Osteocyte (in vitro differentiated cells): ENCODE data around the gene MANBA. TPM values are rescaled to one million over a fixed set of nuclear protein-coding genes. Genes with fewer than 3 reads are reported as not detected.
"Not testable (repeated sequence)": the region's sequence is repeated elsewhere in the genome, so short reads cannot be mapped to it uniquely, and the experiment has no call there.

Experiments used
- DNase-seq: peaks from one replicate; pipeline ENCODE4 v3.0.0; 2021; ENCODE audit warnings: mixed read lengths; ENCODE audit not compliant: unreplicated experiment; ENCODE audit errors: extremely low spot score
- H3K27ac Mint-ChIP-seq: one replicate; pipeline ENCODE4 v1.8.0; 2021; ENCODE audit warnings: mild to moderate bottlenecking, mixed read lengths; ENCODE audit not compliant: unreplicated experiment
- H3K27me3 Mint-ChIP-seq: one replicate; pipeline ENCODE4 v1.8.0; 2021; ENCODE audit warnings: mixed read lengths; ENCODE audit not compliant: unreplicated experiment
- H3K36me3 Mint-ChIP-seq: one replicate; pipeline ENCODE4 v1.8.0; 2021; ENCODE audit warnings: mixed read lengths; ENCODE audit not compliant: unreplicated experiment
- H3K4me1 Mint-ChIP-seq: one replicate; pipeline ENCODE4 v1.8.0; 2021; ENCODE audit warnings: mixed read lengths; ENCODE audit not compliant: unreplicated experiment
- H3K4me3 Mint-ChIP-seq: one replicate; pipeline ENCODE4 v1.8.0; 2021; ENCODE audit warnings: mild to moderate bottlenecking, moderate library complexity, mixed read lengths; ENCODE audit not compliant: unreplicated experiment
- H3K9me3 Mint-ChIP-seq: one replicate; pipeline ENCODE4 v1.8.0; 2021; ENCODE audit warnings: mixed read lengths; ENCODE audit not compliant: unreplicated experiment
- CTCF ChIP-seq: fragments of 200-600 bp; sonication (generic); IDR thresholded peaks from 2 replicates; pipeline ENCODE4 v1.5.0; 2021; ENCODE audit warnings: antibody characterized with exemption, mild to moderate bottlenecking, moderate library complexity
- total RNA-seq: library from RNA; stranded (reverse); gene quantifications from 2 replicates; pipeline ENCODE4 v1.2.1, GENCODE V29; 2021

MANBA gene
- total RNA-seq, 1 donor from 2014 or later: 26.1 TPM

- H3K36me3 Mint-ChIP-seq: peaks cover 16% of the 10 kb centered on the region
- TF ChIP-seq CTCF: no peak
Observed at GRCh38 chr4:102713096-102713495, 47.7 kb downstream of the MANBA start.

GRCh38 chr4:102710986-102711385, 49.8 kb downstream of the MANBA start:
- H3K36me3 Mint-ChIP-seq: peaks cover 9% of the 10 kb centered on the region
- H3K27me3 Mint-ChIP-seq: no peaks in the 10 kb centered on the region
- H3K27ac Mint-ChIP-seq: no peak overlapping the region
- H3K9me3 Mint-ChIP-seq: peaks cover 9% of the 10 kb centered on the region
- no peak overlapping the region for H3K4me3 Mint-ChIP-seq
- DNase-seq: no peak
- TF ChIP-seq CTCF: no peak
- H3K4me1 Mint-ChIP-seq: no peaks in the 10 kb centered on the region

More at GRCh38 chr4:102713096-102713495, 47.7 kb downstream of the MANBA start:
- Mint-ChIP-seq H3K9me3 (peaks cover 4% of the 10 kb centered on the region), H3K27ac (no peak overlapping the region), H3K4me3 (no peak overlapping the region), H3K27me3 (no peaks in the 10 kb centered on the region), H3K4me1 (no peaks in the 10 kb centered on the region)
- DNase-seq: no peak

GRCh38 chr4:102709060-102709459, 51.7 kb downstream of the MANBA start:
- H3K4me1 Mint-ChIP-seq: not testable (repeated sequence)

GRCh38 chr4:102707150-102707549, 53.6 kb downstream of the MANBA start:
- H3K27me3 Mint-ChIP-seq: no peaks in the 10 kb centered on the region
- no peak for TF ChIP-seq CTCF
- no peak overlapping the region for H3K4me3 Mint-ChIP-seq
- no peak overlapping the region for H3K27ac Mint-ChIP-seq
- peaks cover 9% of the 10 kb centered on the region for H3K9me3 Mint-ChIP-seq
- H3K36me3 Mint-ChIP-seq: peaks cover 9% of the 10 kb centered on the region
- H3K4me1 Mint-ChIP-seq: no peaks in the 10 kb centered on the region
- DNase-seq: no peak

More at GRCh38 chr4:102709060-102709459, 51.7 kb downstream of the MANBA start:
- not testable (repeated sequence) for H3K4me3 Mint-ChIP-seq, DNase-seq, H3K27me3 Mint-ChIP-seq, H3K27ac Mint-ChIP-seq, H3K36me3 Mint-ChIP-seq, H3K9me3 Mint-ChIP-seq

- H3K4me3 Mint-ChIP-seq: no peak overlapping the region
- no peak for TF ChIP-seq CTCF
- no peaks in the 10 kb centered on the region for H3K27me3 Mint-ChIP-seq
- no peak overlapping the region for H3K27ac Mint-ChIP-seq
- peaks cover 5% of the 10 kb centered on the region for H3K36me3 Mint-ChIP-seq
- DNase-seq: no peak
- H3K9me3 Mint-ChIP-seq: peaks cover 9% of the 10 kb centered on the region
- no peaks in the 10 kb centered on the region for H3K4me1 Mint-ChIP-seq
Observed at GRCh38 chr4:102705391-102705935, 55.3 kb downstream of the MANBA start.

GRCh38 chr4:102696758-102697157, 64.0 kb downstream of the MANBA start:
- Mint-ChIP-seq H3K4me1 (no peaks in the 10 kb centered on the region), H3K27ac (no peak overlapping the region), H3K27me3 (no peaks in the 10 kb centered on the region), H3K9me3 (no peaks in the 10 kb centered on the region), H3K36me3 (peaks cover 10% of the 10 kb centered on the region), H3K4me3 (no peak overlapping the region)
- TF ChIP-seq CTCF: no peak
- no peak for DNase-seq
